ENCODE data around the gene SLC6A3.

The SLC6A3 gene

GRCh38 chr5:1413611-1414241, 31.5 kb downstream of the SLC6A3 start:
- H3K4me3 ChIP-seq (ENCODE audit: low read depth, low read length) = no peak overlapping the region
- H3K36me3 ChIP-seq (replicated peaks) = no peaks in the 10 kb centered on the region
- no peak for TF ChIP-seq CTCF (IDR thresholded peaks at IDR 0.05; ENCODE audit: low read depth, low read length, missing control alignments)
- peaks cover 12% of the 10 kb centered on the region for H3K27me3 ChIP-seq (replicated peaks)
- in situ Hi-C loops (cut with HindIII; ENCODE audit: low pct_ligation_motif_present, low sequenced_read_pairs) = no loop called here
- H3K27ac ChIP-seq = no peak overlapping the region
- DNase-seq = no peak

GRCh38 chr5:1413211-1413610, 32.0 kb downstream of the SLC6A3 start:
- no peak for DNase-seq
- in situ Hi-C loops (cut with HindIII; ENCODE audit: low pct_ligation_motif_present, low sequenced_read_pairs) = no loop called here
- H3K27me3 ChIP-seq (replicated peaks) = peaks cover 12% of the 10 kb centered on the region

GRCh38 chr5:1412621-1413020, 32.6 kb downstream of the SLC6A3 start:
- Histone ChIP-seq H3K27ac (no peak overlapping the region), H3K4me3 (ENCODE audit: low read depth, low read length) (no peak overlapping the region), H3K27me3 (replicated peaks) (peaks cover 12% of the 10 kb centered on the region), H3K36me3 (replicated peaks) (no peaks in the 10 kb centered on the region)
- in situ Hi-C loops (cut with HindIII; ENCODE audit: low pct_ligation_motif_present, low sequenced_read_pairs) = no loop called here
- TF ChIP-seq CTCF (IDR thresholded peaks at IDR 0.05; ENCODE audit: low read depth, low read length, missing control alignments) = no peak
- DNase-seq = no peak

More at GRCh38 chr5:1413211-1413610, 32.0 kb downstream of the SLC6A3 start:
- no peak overlapping the region for H3K4me3 ChIP-seq (ENCODE audit: low read depth, low read length)
- H3K27ac ChIP-seq = no peak overlapping the region
- no peaks in the 10 kb centered on the region for H3K36me3 ChIP-seq (replicated peaks)
- TF ChIP-seq CTCF (IDR thresholded peaks at IDR 0.05; ENCODE audit: low read depth, low read length, missing control alignments) = no peak

GRCh38 chr5:1412163-1412562, 33.1 kb downstream of the SLC6A3 start:
- no peak for TF ChIP-seq CTCF (IDR thresholded peaks at IDR 0.05; ENCODE audit: low read depth, low read length, missing control alignments)
- Histone ChIP-seq H3K4me3 (ENCODE audit: low read depth, low read length) (no peak overlapping the region), H3K27me3 (replicated peaks) (peaks cover 12% of the 10 kb centered on the region), H3K27ac (no peak overlapping the region), H3K36me3 (replicated peaks) (no peaks in the 10 kb centered on the region)
- in situ Hi-C loops (cut with HindIII; ENCODE audit: low pct_ligation_motif_present, low sequenced_read_pairs) = no loop called here
- no peak for DNase-seq

GRCh38 chr5:1411099-1411498, 34.1 kb downstream of the SLC6A3 start:
- peaks cover 12% of the 10 kb centered on the region for H3K27me3 ChIP-seq (replicated peaks)

More at GRCh38 chr5:1411099-1411498, 34.1 kb downstream of the SLC6A3 start:
- no peak for TF ChIP-seq CTCF (IDR thresholded peaks at IDR 0.05; ENCODE audit: low read depth, low read length, missing control alignments)
- in situ Hi-C loops (cut with HindIII; ENCODE audit: low pct_ligation_motif_present, low sequenced_read_pairs) = no loop called here
- Histone ChIP-seq H3K27ac (no peak overlapping the region), H3K36me3 (replicated peaks) (no peaks in the 10 kb centered on the region), H3K4me3 (ENCODE audit: low read depth, low read length) (no peak overlapping the region)
- DNase-seq = no peak
